Suppressor macrophage treated with lipopolysaccharide for 4 hours (primary cell): ENCODE measurements around the gene SLC44A5.
"Not testable (repeated sequence)": the region's sequence is repeated elsewhere in the genome, so short reads cannot be mapped to it uniquely, and the experiment has no call there.

Source experiments
- DNase-seq: peaks from one replicate; pipeline ENCODE4 v3.0.0-alpha.2; 2020

The SLC44A5 gene

DNA sequence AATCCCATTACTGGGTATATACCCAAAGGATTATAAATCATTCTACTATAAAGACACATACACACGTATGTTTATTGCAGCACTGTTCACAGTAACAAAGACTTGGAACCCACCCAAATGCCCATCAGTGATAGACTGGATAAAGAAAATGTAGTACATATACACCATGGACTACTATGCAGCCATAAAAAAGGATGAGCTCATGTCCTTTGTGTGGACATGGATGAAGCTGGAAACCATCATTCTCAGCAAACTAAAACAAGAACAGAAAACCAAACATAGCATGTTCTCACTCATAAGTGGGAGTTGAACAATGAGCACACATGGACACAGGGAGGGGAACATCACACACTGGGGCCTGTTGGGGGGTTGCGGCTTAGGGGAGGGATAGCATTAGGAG, 347.3 kb downstream of the SLC44A5 start:
- DNase-seq, result not testable (repeated sequence)

DNA sequence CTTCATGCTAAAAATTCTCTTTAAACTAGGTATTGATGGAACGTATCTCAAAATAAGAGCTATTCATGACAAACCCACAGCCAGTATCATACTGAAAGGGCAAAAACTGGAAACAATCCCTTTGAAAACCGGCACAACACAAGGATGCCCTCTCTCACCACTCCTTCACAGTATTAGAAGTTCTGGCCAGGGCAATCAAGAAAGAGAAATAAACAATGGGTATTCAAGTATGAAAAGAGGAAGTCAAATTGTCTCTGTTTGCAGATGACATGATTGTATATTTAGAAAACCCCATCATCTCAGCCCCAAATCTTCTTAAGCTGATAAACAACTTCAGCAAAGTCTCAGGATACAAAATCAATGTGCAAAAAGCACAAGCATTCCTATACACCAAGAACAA, 349.0 kb downstream of the SLC44A5 start:
- not testable (repeated sequence) for DNase-seq

DNA sequence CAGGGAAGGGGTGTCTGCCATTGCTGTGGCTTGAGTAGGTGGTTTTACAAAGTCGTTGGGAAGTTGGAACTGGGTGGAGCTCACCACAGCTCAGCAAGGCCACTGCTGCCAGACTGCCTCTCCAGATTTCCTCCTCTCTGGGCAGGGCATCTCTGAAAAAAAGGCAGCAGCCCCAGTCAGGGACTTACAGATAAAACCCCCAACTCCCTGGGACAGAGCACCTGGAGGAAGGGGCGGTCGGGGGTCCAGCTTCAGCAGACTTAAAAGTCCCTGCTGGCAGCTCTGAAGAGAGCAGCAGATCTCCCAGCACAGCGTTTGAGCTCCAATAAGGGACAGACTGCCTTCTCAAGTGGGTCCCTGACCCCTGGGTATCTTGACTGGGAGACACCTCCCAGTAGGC, 352.6 kb downstream of the SLC44A5 start:
- no peak for DNase-seq

DNA sequence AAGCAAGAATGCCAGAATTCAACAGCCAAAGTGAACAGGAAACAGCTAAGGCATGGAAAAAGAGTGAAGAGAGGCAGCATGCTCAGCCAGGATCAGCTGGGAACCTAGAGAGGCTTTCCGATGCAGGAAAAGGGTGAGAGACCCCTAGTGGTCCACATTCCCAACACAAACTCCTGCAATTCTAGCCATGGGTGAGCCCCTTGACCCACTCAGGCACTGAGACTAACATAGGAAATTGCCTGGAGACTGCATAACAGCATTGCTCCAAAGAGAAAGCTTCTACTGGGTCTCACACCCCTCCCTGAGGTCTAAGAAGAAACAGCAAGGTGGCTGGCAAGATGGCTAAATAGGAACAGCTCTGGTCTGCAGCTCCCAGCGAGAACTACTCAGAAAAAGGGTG, 353.5 kb downstream of the SLC44A5 start:
- DNase-seq, result no peak

- DNase-seq, result not testable (repeated sequence)
Observed at GRCh38 chr1:75250114-75250513, 360.8 kb downstream of the SLC44A5 start.

- no peak for DNase-seq
Observed at GRCh38 chr1:75245239-75245638, 365.7 kb downstream of the SLC44A5 start.

GRCh38 chr1:75243124-75243523, 367.8 kb downstream of the SLC44A5 start:
- DNase-seq, result no peak

GRCh38 chr1:75237316-75237715, 373.6 kb downstream of the SLC44A5 start:
- peak; percentile 28 for DNase-seq

- no peak for DNase-seq
Observed at GRCh38 chr1:75234562-75234961, 376.4 kb downstream of the SLC44A5 start.

DNA sequence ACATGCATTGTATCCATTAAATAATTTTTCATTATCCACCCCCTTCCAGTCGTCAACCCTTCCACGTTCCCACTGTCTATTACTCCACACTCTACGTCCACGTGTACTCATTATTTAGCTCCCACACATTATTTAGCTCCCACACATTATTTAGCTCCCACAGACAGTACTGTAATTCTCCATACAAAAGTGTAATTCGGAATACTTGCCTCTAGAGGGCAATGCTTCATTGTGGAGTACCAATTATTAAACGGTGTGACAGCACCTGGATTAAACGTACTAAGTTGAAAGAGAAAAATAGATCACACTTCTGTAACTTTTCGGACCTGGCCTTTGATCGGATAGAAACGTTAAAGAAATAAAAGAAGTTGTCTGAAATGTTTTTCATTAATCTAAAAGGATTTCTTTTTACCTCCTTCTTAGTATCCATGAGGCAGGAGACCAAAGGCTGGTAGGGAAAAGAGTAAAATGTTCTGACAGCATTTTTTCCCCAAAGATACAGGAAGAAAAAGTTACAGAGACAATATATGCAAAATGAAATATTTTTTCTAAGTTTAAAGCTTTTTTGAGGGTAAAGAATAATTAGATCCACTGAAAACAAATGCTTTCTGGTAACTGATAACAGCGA, 377.5 kb downstream of the SLC44A5 start:
- peak; percentile 37 for DNase-seq

DNA sequence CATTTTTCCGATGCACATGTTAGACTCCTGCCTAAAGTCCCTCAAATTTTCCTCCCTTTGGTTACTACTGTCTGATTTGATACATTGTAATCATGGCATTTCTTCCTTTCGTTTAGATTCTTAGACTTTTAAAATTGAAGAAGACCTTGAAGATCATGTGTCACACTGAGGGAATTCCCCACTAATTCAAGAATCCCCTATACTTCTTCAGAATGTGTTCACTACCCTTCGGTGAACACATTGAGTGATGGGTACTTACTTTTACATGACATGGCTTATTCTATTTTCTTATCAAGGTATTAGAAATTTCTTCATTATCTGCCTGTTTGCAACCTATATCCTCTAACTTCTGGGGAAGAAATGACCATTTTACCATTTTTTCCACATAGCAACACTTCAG, 390.8 kb downstream of the SLC44A5 start:
- DNase-seq, result no peak

DNA sequence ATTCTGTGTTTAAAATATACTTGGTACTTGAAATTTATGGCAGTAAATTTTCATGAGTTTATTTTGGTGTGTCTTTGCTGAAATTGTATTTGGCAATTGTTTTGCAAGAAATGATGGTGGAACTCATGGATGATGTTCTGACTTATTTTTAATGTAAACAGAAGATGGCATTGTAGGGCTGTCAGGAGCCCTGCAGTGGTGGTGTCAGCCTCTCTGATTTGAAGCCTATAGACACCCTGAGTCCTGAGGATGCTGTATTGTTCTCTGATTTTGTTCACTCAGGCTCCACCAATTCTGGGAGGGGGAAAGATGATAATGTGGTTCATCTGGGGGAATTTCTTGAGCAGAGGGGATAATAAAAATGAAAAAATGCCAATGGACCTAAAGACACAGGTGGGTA, 396.9 kb downstream of the SLC44A5 start:
- no peak for DNase-seq

GRCh38 chr1:75211648-75212047, 399.3 kb downstream of the SLC44A5 start:
- no peak for DNase-seq

GRCh38 chr1:75208862-75209261, 402.1 kb downstream of the SLC44A5 start:
- DNase-seq, result no peak

DNA sequence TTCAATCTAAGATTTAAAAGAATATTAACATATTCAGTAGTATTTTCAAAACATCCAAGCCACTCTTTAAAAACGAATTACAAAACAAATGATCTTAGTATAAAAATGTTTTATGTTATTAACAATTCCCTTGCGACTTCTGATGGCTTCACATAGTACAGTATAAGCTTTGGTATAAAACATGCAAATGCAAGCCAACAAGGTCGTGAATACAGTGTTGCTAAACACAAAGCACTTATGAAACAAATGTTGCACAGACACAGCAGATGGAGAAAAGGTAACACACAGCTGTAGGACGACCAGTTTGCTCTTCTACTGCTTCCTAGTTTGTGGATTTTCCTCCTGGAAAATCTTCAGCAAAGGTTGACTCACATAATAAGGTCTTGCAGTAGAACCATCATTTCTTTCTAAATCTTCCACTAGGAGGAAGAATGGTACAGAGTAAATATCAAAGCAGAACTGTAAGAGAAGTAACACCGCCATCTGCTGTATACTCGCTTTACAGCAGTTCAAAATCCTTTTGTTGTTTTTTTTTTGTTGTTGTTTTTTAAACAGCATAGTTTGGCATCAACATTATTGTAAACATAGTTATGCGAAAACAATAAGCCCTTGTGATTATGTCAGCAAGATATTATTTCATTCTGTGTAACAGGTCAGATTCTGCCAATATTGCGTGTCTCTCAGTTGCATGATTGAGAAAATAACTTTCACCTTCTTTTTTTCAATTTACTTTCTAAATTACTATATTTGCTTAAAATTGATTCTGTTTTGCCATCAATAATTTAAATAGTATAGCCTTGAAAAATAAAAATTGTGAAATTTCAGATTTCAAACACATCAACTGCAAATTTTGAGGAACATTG, 407.3 kb downstream of the SLC44A5 start:
- DNase-seq, result peak; percentile 41

DNA sequence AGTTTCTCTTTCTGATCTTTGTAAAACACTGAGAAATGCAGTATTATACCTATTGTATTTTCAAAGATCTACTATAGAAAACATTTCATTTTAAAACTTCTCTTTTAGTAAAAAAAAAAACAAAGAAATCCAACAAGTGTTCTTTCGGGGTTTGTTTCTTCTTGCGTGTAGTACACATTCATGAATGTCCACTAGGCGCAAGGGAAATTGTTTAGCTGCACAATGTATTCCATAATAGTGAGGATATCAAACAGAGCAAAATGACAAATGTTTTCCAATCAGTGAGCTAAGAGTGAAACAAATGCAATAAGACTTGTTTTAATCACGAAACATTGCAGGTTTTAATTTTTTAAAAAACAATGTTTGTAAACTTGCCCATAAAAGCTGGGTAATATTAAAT, 408.2 kb downstream of the SLC44A5 start:
- no peak for DNase-seq

GRCh38 chr1:75198761-75199160, 412.2 kb downstream of the SLC44A5 start:
- no peak for DNase-seq

GRCh38 chr1:75198163-75198562, 412.8 kb downstream of the SLC44A5 start:
- DNase-seq, result no peak

DNA sequence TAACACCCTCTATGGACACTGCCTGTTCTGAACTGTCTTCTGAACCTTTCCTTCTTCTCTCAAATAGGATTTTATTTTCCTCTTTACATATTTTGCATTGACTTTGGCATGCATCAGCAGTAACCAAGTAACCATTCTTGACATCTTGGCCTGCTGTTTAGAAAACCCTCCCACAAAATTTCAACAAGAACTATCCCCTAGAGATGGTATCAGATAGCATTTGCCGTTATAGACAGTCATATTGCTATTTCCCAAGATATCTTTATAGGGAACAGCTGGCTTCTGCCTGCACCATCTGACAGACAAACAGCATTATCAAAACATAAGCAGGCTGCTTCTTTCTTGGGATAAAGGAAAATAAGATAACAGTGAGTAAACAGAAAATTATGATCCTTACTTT, 422.0 kb downstream of the SLC44A5 start:
- no peak for DNase-seq

DNA sequence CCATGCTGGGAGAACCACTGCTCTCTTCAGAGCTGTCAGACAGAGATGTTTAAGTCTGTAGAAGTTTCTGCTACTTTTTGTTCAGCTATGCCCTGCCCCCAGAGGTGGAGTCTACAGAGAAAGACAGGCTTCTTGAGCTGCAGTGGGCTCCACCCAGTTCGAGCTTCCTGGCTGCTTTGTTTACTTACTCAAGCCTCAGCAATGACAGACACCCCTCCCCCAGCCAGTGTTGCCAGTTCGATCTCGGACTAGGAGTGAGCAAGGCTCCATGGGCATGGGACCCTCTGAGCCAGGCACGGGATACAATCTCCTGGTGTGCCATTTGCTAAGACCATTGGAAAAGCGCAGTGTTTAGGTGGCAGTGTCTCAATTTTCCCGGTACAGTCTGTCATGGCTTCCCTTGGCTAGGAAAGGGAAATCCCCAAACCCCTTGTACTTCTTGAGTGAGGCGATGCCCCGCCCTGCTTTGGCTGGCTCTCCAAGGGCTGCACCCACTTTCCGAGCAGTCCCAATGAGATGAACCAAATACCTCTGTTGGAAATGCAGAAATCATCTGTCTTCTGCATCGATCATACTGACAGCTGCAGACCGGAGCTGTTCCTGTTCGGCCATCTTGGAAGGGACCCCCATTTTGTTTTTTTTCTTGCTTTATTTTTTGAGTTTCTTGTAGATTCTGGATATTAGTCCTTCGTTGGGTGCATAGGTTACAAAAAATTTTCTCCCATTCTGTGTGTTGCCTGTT, 429.5 kb downstream of the SLC44A5 start:
- DNase-seq, result not testable (repeated sequence)

DNA sequence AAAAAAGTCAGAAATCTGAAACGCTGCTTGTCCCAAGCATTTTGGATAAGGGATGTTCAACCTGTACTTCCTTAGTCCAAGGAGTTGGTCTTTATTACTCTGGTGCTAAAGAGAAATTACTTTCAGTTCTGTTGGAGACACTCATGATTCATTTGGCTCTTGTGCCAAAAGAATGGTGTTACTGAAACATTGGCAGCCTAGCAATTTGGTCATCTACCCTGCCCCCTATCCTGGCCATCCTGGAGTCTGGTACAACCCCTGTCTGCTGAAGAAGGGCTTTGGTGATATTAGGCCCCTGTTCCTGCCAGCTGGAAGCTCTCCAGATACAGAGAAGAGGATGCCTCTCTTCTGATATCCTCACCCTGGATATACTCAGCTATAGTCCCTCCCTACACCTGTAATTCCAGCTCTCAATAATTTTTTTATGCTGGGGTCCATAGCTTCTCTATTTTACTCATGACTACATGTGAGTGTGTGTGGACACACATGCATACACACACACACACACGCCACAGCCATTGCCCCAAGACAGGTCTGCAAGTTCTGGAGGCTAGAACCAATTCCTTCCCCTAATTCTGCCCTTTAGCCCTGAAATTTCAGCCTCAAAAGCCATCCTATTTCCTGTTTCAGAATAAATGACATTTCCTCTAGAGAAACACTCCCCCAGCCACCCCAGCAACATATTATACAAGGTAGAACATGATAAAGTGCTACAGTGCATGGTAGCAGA, 436.7 kb downstream of the SLC44A5 start:
- no peak for DNase-seq

GRCh38 chr1:75172556-75172955, 438.4 kb downstream of the SLC44A5 start:
- DNase-seq, result no peak

DNA sequence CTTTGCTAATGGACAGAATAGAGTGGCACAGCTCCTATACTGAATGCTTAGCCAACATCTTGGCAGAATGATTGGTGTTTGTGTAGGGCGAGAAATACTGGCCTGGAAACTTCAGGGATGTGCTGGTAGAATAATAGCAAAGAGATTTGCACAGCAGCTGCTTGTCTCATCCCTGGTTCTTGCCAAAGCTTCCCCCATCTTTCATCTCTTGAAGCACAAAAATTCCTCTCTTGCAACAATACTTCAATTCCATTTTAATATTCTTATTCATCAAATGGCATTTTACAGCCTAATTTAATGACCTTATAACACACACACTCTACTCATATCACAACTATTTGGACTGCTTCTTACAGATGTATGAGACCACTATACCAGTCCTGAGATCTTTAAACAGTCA, 439.0 kb downstream of the SLC44A5 start:
- DNase-seq, result no peak
